Suprapubic skin (tissue), 4 donors: ENCODE results near the gene PCBP3.

Experiments
- CTCF ChIP-seq, 2 donors: fragments of 200-600 bp in 1 of 2; fragments of 450-650 bp in 1 of 2; sonication (generic) in 1 of 2; IDR thresholded peaks; one replicate each; pipeline ENCODE4 v1.5.1; 2016 to 2019; ENCODE audit warnings: antibody characterized with exemption in 2 of 2, mild to moderate bottlenecking in 1 of 2, moderate library complexity in 1 of 2
- POLR2A ChIP-seq, 2 donors: fragments of 450-650 bp; IDR thresholded peaks; one replicate each; pipeline ENCODE4 v1.6.1; 2017; ENCODE audit warnings: antibody characterized with exemption in 2 of 2, mild to moderate bottlenecking in 2 of 2, moderate library complexity in 2 of 2
- POLR2AphosphoS5 ChIP-seq, 3 donors: sonication (generic); formaldehyde crosslinking; IDR thresholded peaks; one replicate each; pipeline ENCODE4 v1.6.1; 2017; ENCODE audit warnings: antibody characterized with exemption in 3 of 3

- TF ChIP-seq CTCF (IDR thresholded peaks at IDR 0.05) (no peak), POLR2AphosphoS5 (IDR thresholded peaks at IDR 0.05) (no peak), POLR2A (IDR thresholded peaks at IDR 0.05) (no peak)
Measured at GRCh38 chr21:45740088-45740440, 96.5 kb downstream of the PCBP3 start.
